Caco-2 (cell line): Measurements from ENCODE around the gene HIBCH. TPM values are rescaled to one million over a fixed set of nuclear protein-coding genes. Genes with fewer than 3 reads are reported as not detected.

Experiments used
- BruUV-seq: library from RNA; stranded (reverse); fragments of 400-500 nt; replicated peaks from 2 replicates; lab custom pipeline; 2021; lab: Mats Ljungman, UMichigan
- CTCF ChIA-PET: fragments of 300-600 bp; sonication (Branson Sonifier 250); formaldehyde crosslinking; loops from one replicate; lab custom pipeline; 2022; ENCODE audit warnings: antibody characterized with exemption; lab: Charles Lee
- POLR2A ChIA-PET: fragments of 300-600 bp; sonication (Branson Sonifier 250); formaldehyde crosslinking; loops from one replicate; lab custom pipeline; 2022; ENCODE audit warnings: antibody characterized with exemption; lab: Charles Lee
- DNase-seq, 2 experiments: peaks; one replicate each; pipeline versions ENCODE4 v3.0.0 to v3.0.0-alpha.2; 2020 to 2022
- H3K27me3 ChIP-seq: replicated peaks from 2 replicates; pipeline ENCODE4 v1.6.0; 2011; ENCODE audit warnings: low read length; ENCODE audit not compliant: control insufficient read depth, insufficient read depth
- H3K36me3 ChIP-seq: 2 replicates; pipeline ENCODE4 v1.5.1; 2011; ENCODE audit warnings: low read length; ENCODE audit not compliant: control insufficient read depth, insufficient read depth
- H3K4me1 ChIP-seq: fragments of 250-450 bp; sonication (Bioruptor Pico); 2 replicates; pipeline ENCODE4 v1.5.1; 2020; ENCODE audit warnings: mild to moderate bottlenecking
- H3K4me3 ChIP-seq: 2 replicates; pipeline ENCODE4 v1.5.1; 2011; ENCODE audit warnings: low read depth, mild to moderate bottlenecking, control low read depth, low read length
- H3K9me3 ChIP-seq: fragments of 250-450 bp; sonication (Bioruptor Pico); 2 replicates; pipeline ENCODE4 v1.5.1; 2020; ENCODE audit warnings: mild to moderate bottlenecking, moderate library complexity
- H3K27ac Mint-ChIP-seq: one replicate; pipeline ENCODE4 v1.8.0; 2022; ENCODE audit warnings: mixed read lengths; ENCODE audit not compliant: unreplicated experiment
- H3K27me3 Mint-ChIP-seq: one replicate; pipeline ENCODE4 v1.8.0; 2022; ENCODE audit warnings: mixed read lengths; ENCODE audit not compliant: insufficient read depth, unreplicated experiment
- H3K36me3 Mint-ChIP-seq: one replicate; pipeline ENCODE4 v1.8.0; 2022; ENCODE audit warnings: mild to moderate bottlenecking, mixed read lengths; ENCODE audit not compliant: insufficient read depth, unreplicated experiment
- H3K4me1 Mint-ChIP-seq: one replicate; pipeline ENCODE4 v1.8.0; 2022; ENCODE audit warnings: low read depth, mixed read lengths; ENCODE audit not compliant: unreplicated experiment
- H3K4me3 Mint-ChIP-seq: one replicate; pipeline ENCODE4 v1.8.0; 2022; ENCODE audit warnings: mild to moderate bottlenecking, moderate library complexity, mixed read lengths; ENCODE audit not compliant: unreplicated experiment
- H3K9me3 Mint-ChIP-seq: one replicate; pipeline ENCODE4 v1.8.0; 2022; ENCODE audit warnings: mixed read lengths; ENCODE audit not compliant: unreplicated experiment
- CTCF ChIP-seq, 2 experiments: fragments of 200-600 bp in 1 of 2; IDR thresholded peaks; 1 replicate in 1 of 2; 2 replicates in 1 of 2; pipeline versions ENCODE4 v1.5.1 to v1.8.0; 2011 to 2022; ENCODE audit warnings: antibody characterized with exemption in 1 of 2, control low read depth in 1 of 2, inconsistent platforms in 1 of 2, low read depth in 1 of 2, low read length in 1 of 2, mild to moderate bottlenecking in 1 of 2, moderate library complexity in 1 of 2; ENCODE audit not compliant: insufficient read depth in 1 of 2, severe bottlenecking in 1 of 2, unreplicated experiment in 1 of 2
- intact Hi-C: fragments of 100-400 bp; cut with micrococcal nuclease; formaldehyde crosslinking; loops from one replicate; pipeline ENCODE4 v1.10.0; 2022; ENCODE audit not compliant: unreplicated experiment
- total RNA-seq: library from RNA; stranded (reverse); gene quantifications from 2 replicates; pipeline ENCODE4 v1.2.3, GENCODE V29; 2022

The HIBCH gene
- total RNA-seq, 1 experiment from 2014 or later, result 34.4 TPM

- no peak overlapping the region for H3K27ac Mint-ChIP-seq
- Histone ChIP-seq H3K4me1 (peaks cover 7% of the 10 kb centered on the region; the same call in 1 of the 2 replicates), H3K9me3 (no peaks in the 10 kb centered on the region), H3K27me3 (no peaks in the 10 kb centered on the region), H3K4me3 (no peak overlapping the region), H3K36me3 (no peaks in the 10 kb centered on the region)
- H3K4me1 Mint-ChIP-seq, result no peaks in the 10 kb centered on the region
- CTCF ChIA-PET, result no interaction called here
- no TSS peak for BruUV-seq
- H3K27me3 Mint-ChIP-seq, result no peaks in the 10 kb centered on the region
- TF ChIP-seq CTCF (IDR thresholded peaks at IDR 0.05; ENCODE audit: insufficient read depth in 1 of 2, low read depth in 1 of 2, low read length in 1 of 2, severe bottlenecking in 1 of 2, unreplicated experiment in 1 of 2), result no peak
- no peaks in the 10 kb centered on the region for H3K36me3 Mint-ChIP-seq
- no peak overlapping the region for H3K4me3 Mint-ChIP-seq
- no peaks in the 10 kb centered on the region for H3K9me3 Mint-ChIP-seq
- intact Hi-C loops, result no loop called here
- DNase-seq, result no peak
- POLR2A ChIA-PET, result no interaction called here
These were observed 109.2 kb downstream of the HIBCH start for GRCh38 chr2:190210471-190210870.

GRCh38 chr2:190209559-190209958 is 110.1 kb downstream of the HIBCH start:
- intact Hi-C loops, result no loop called here
- Mint-ChIP-seq H3K4me3 (no peak overlapping the region), H3K36me3 (no peaks in the 10 kb centered on the region), H3K4me1 (no peaks in the 10 kb centered on the region), H3K27ac (no peak overlapping the region), H3K27me3 (no peaks in the 10 kb centered on the region), H3K9me3 (no peaks in the 10 kb centered on the region)
- Histone ChIP-seq H3K9me3 (no peaks in the 10 kb centered on the region), H3K27me3 (no peaks in the 10 kb centered on the region), H3K36me3 (no peaks in the 10 kb centered on the region), H3K4me1 (peaks cover 7% of the 10 kb centered on the region; the same call in 1 of the 2 replicates), H3K4me3 (no peak overlapping the region)
- TF ChIP-seq CTCF (IDR thresholded peaks at IDR 0.05; ENCODE audit: insufficient read depth in 1 of 2, low read depth in 1 of 2, low read length in 1 of 2, severe bottlenecking in 1 of 2, unreplicated experiment in 1 of 2), result no peak
- BruUV-seq, result no TSS peak
- ChIA-PET POLR2A (no interaction called here), CTCF (no interaction called here)
- no peak for DNase-seq

- ChIA-PET CTCF (no interaction called here), POLR2A (interaction anchor here (0.6 kb wide), 1 partner anchor 71 kb away, joined by 10 read pairs; no protein-coding TSS in a partner anchor)
- no TSS peak for BruUV-seq
- H3K9me3 Mint-ChIP-seq, result no peaks in the 10 kb centered on the region
- peaks cover under 1% of the 10 kb centered on the region for H3K4me1 Mint-ChIP-seq
- Histone ChIP-seq H3K4me1 (peaks cover 4% of the 10 kb centered on the region), H3K27me3 (no peaks in the 10 kb centered on the region), H3K4me3 (no peak overlapping the region), H3K9me3 (no peaks in the 10 kb centered on the region), H3K36me3 (no peaks in the 10 kb centered on the region)
- intact Hi-C loops, result no loop called here
- no peak for DNase-seq
- H3K4me3 Mint-ChIP-seq, result no peak overlapping the region
- no peak overlapping the region for H3K27ac Mint-ChIP-seq
- no peak for TF ChIP-seq CTCF (IDR thresholded peaks at IDR 0.05; ENCODE audit: insufficient read depth in 1 of 2, low read depth in 1 of 2, low read length in 1 of 2, severe bottlenecking in 1 of 2, unreplicated experiment in 1 of 2)
- H3K36me3 Mint-ChIP-seq, result no peaks in the 10 kb centered on the region
- H3K27me3 Mint-ChIP-seq, result no peaks in the 10 kb centered on the region
These were observed 111.7 kb downstream of the HIBCH start for GRCh38 chr2:190207930-190208329.
